LNCaP clone FGC (cell line): ENCODE measurements around the gene NAA35.

Experiments used
- DNase-seq: peaks from one replicate; pipeline ENCODE4 v3.0.0-alpha.2; 2011; ENCODE audit warnings: low read depth
- H3K4me3 ChIP-seq: 2 replicates; pipeline ENCODE4 v1.5.1; 2011; ENCODE audit warnings: mild to moderate bottlenecking, low read depth, low read length, control low read depth
- TF ChIP-seq, protein P1 (sequence below): IDR thresholded peaks from 2 replicates; pipeline ENCODE4 v1.5.1; 2012; ENCODE audit warnings: mild to moderate bottlenecking; ENCODE audit not compliant: control insufficient read depth, insufficient read depth; ENCODE audit errors: extremely low read depth

NAA35 gene

DNA sequence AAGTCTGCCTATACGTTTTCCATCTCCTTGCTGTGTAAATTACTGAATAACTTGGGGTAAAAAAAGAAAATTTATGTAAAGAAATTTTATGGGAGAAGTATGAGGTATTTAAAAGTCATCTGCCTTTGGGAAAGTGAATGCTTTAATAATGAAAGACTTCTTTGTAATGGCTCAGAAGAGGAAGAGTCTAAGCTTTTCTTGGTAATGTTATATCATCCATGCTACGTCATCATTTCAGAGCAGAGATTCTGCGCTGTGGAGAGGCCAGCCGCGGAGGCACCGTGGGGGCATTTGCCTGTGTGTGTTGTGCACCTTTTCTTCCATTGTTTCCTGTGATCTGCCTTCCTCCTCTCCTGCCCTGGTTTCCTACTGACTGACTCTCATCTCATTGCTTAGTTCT lies 80.2 kb downstream of the NAA35 start:
- TF ChIP-seq, protein P1, sequence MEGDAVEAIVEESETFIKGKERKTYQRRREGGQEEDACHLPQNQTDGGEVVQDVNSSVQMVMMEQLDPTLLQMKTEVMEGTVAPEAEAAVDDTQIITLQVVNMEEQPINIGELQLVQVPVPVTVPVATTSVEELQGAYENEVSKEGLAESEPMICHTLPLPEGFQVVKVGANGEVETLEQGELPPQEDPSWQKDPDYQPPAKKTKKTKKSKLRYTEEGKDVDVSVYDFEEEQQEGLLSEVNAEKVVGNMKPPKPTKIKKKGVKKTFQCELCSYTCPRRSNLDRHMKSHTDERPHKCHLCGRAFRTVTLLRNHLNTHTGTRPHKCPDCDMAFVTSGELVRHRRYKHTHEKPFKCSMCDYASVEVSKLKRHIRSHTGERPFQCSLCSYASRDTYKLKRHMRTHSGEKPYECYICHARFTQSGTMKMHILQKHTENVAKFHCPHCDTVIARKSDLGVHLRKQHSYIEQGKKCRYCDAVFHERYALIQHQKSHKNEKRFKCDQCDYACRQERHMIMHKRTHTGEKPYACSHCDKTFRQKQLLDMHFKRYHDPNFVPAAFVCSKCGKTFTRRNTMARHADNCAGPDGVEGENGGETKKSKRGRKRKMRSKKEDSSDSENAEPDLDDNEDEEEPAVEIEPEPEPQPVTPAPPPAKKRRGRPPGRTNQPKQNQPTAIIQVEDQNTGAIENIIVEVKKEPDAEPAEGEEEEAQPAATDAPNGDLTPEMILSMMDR = no peak
- DNase-seq = no peak
- H3K4me3 ChIP-seq = no peak overlapping the region

DNA sequence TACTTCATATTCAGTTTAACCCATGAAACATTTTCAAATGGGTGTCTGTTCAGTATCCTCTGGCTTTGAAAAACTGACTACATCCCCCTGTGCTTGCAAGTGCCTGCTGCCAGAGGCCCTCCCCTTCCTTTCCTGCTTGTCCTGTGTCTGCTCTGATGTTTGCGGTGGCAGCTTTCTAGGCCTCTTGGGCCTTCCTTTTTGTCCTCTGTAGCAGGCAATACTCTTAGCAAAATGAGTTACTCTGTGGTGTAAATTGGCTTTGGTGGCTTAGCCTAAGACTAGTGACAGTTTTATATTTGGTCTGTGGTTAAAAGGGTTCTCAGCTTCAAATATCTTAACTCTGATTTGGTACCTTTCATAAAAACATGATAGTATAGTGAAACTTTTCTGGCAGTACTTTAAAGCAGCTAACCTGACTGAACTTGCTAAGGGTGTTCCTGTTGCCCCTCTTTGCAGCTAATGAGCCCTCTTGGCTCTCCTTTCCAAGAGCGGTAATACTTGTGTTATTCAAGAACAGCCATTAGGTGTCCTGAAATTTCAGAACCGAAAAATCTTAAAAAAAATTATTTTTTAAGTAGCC lies 81.8 kb downstream of the NAA35 start:
- TF ChIP-seq, protein P1 = no peak

DNA sequence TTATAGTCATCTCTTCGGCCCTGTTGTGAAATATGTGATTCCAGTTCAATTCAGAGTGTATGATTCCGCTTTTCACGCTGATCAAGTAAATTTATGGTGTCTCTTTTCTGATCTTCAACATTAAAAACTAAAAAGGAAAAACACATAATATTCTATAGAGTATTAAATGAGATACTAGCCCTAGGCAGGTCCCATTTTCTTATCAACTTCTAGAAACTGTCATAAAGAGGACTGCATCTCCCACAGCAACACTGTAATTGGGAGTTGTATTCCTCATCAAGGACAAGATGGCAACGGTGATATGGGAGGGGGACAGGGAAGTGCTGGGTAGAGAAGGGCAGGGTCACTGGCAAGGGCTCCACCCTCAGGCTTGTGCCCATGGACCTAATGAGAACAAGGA lies 86.8 kb downstream of the NAA35 start:
- no peak overlapping the region for H3K4me3 ChIP-seq
- DNase-seq = no peak
- TF ChIP-seq, protein P1 = no peak

More for the DNA sequence above, 81.8 kb downstream of the NAA35 start:
- no peak for DNase-seq
- H3K4me3 ChIP-seq = no peak overlapping the region

DNA sequence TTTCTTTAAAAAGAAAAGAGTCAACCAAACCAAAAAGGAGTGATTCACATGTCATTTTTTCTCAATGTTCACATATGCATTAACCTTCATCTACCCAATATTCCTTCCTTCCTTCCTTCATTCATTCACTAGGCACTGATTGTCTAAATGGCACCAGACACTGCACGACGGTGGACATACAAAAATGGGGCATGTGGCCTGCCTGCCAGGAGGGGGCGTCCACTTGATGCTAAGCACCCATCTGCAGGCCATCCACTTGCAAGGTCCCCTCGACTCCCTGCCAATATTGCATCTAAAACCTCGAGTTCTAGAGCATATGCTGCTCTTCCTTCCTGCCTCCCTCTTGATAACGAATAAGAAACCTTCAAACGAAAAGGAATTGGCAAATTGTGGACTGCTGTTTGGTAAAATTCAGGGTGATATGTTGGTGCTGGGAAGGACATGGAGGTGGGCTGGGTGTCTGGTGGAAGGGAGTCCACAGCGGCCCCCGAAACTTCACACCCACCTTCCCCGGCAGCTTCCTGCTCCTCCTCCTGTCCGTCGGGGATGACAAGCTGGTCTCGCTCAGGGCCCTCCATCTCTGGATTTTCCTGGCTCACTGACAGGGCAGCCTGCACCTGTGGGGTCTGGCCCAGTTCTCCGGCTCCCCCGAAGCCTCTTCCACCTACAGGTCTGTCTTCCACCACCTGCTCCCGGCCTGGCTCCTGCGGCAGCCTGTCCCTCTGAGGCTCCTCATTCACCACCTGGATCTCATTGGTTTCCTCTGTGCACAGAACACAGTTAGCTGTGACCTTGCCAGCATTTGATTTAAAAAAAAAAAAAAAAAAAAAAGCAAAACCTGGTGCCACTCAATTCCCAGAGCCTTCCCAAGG lies 94.2 kb downstream of the NAA35 start:
- no peak overlapping the region for H3K4me3 ChIP-seq
- no peak for DNase-seq
- TF ChIP-seq, protein P1 = peak; percentile 73

DNA sequence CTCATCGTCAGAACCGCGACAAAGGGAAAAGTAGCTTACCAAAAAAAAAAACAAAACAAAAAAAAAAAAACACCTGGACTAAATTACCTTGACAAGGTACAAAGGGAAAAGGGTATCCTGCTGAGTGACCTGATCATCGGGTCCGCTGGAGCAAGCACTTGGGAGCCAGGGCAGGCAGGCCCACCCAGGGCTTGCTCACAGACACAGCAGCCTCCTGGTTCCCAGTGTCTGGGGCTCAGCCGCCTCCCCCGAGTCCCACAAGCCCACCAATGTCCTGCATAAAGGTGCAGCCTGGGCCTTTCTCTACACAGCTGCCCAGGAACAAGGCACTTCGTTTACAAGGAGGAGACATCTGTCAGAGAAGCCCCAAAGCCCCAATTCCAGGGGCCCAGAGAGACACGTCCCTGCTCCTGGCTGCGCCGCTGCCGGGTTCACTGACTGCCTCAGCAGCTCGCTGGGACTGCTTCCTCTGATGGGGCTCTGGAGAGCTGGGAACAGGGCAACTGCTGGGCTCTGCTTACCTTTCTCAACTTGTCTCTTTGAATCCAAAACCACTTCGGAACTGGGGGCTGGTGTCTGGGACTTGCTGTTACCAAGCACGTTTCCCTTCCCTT lies 95.0 kb downstream of the NAA35 start:
- DNase-seq = no peak
- TF ChIP-seq, protein P1 = no peak
- no peak overlapping the region for H3K4me3 ChIP-seq

DNA sequence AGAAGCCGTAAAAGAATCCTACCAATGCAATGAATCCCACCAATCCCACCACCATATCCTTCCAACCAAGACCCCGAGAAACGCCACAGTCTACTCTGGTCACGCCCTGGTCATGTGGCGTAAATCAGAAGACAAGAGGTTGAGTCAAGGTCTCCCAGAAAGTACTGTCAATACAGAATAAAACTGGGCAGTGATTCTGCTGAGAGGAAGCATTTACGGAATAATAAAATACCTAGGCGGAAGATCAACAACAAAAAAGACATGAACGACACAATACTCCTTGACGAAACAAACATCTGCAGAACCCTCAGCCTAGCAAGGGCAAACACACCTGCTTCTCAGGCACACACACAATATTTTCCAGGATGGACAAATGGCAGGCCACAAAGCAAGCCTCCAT lies 95.6 kb downstream of the NAA35 start:
- TF ChIP-seq, protein P1 = no peak
- no peak overlapping the region for H3K4me3 ChIP-seq
- peak; percentile 36 for DNase-seq
